Measurements from ENCODE around the gene TP53. TPM values are rescaled to one million over a fixed set of nuclear protein-coding genes. Genes with fewer than 3 reads are reported as not detected.
"Not testable (repeated sequence)": the region's sequence is repeated elsewhere in the genome, so short reads cannot be mapped to it uniquely, and the experiment has no call there.

TP53 gene
- total RNA-seq, 1 experiment from 2014 or later = 119 TPM

- no peak overlapping the region for H3K27ac Mint-ChIP-seq (ENCODE audit: unreplicated experiment)
- peaks cover 41% of the 10 kb centered on the region for H3K27me3 Mint-ChIP-seq (ENCODE audit: unreplicated experiment)
- peaks cover 16% of the 10 kb centered on the region for H3K4me1 Mint-ChIP-seq (ENCODE audit: low read depth, unreplicated experiment)
- CTCF ChIA-PET = no interaction called here
- no peaks in the 10 kb centered on the region for H3K9me3 Mint-ChIP-seq (ENCODE audit: low read depth, unreplicated experiment)
- H3K36me3 Mint-ChIP-seq (ENCODE audit: insufficient read depth, unreplicated experiment) = no peaks in the 10 kb centered on the region
- no peak overlapping the region for H3K4me3 Mint-ChIP-seq (ENCODE audit: low read depth, unreplicated experiment)
- no peak for TF ChIP-seq CTCF (IDR thresholded peaks at IDR 0.05; ENCODE audit: unreplicated experiment)
- no TSS peak for BruUV-seq (replicated peaks)
- intact Hi-C loops (cut with micrococcal nuclease; ENCODE audit: unreplicated experiment) = no loop called here
- no peak for DNase-seq
Observed at GRCh38 chr17:7646457-7646856, 40.8 kb downstream of the TP53 start.

GRCh38 chr17:7644775-7645174, 42.5 kb downstream of the TP53 start:
- no peaks in the 10 kb centered on the region for H3K9me3 Mint-ChIP-seq (ENCODE audit: low read depth, unreplicated experiment)
- CTCF ChIA-PET = no interaction called here
- H3K27me3 Mint-ChIP-seq (ENCODE audit: unreplicated experiment) = peaks cover 24% of the 10 kb centered on the region
- BruUV-seq (replicated peaks) = no TSS peak
- H3K4me3 Mint-ChIP-seq (ENCODE audit: low read depth, unreplicated experiment) = no peak overlapping the region
- H3K27ac Mint-ChIP-seq (ENCODE audit: unreplicated experiment) = no peak overlapping the region
- H3K36me3 Mint-ChIP-seq (ENCODE audit: insufficient read depth, unreplicated experiment) = no peaks in the 10 kb centered on the region
- TF ChIP-seq CTCF (IDR thresholded peaks at IDR 0.05; ENCODE audit: unreplicated experiment) = no peak
- peaks cover 1% of the 10 kb centered on the region for H3K4me1 Mint-ChIP-seq (ENCODE audit: low read depth, unreplicated experiment)
- DNase-seq = no peak
- intact Hi-C loops (cut with micrococcal nuclease; ENCODE audit: unreplicated experiment) = no loop called here

GRCh38 chr17:7641635-7642034, 45.7 kb downstream of the TP53 start:
- CTCF ChIA-PET = interaction anchor here (0.8 kb wide), 1 partner anchor 9 kb away, joined by 3 read pairs; the partner anchor contains the start of gene ATP1B2
- H3K4me3 Mint-ChIP-seq (ENCODE audit: low read depth, unreplicated experiment); H3K4me1 Mint-ChIP-seq (ENCODE audit: low read depth, unreplicated experiment); H3K36me3 Mint-ChIP-seq (ENCODE audit: insufficient read depth, unreplicated experiment); DNase-seq; H3K27me3 Mint-ChIP-seq (ENCODE audit: unreplicated experiment); H3K9me3 Mint-ChIP-seq (ENCODE audit: low read depth, unreplicated experiment); intact Hi-C loops (cut with micrococcal nuclease; ENCODE audit: unreplicated experiment); BruUV-seq (replicated peaks); H3K27ac Mint-ChIP-seq (ENCODE audit: unreplicated experiment): not testable (repeated sequence)

GRCh38 chr17:7640783-7641182, 46.5 kb downstream of the TP53 start:
- no peaks in the 10 kb centered on the region for H3K9me3 Mint-ChIP-seq (ENCODE audit: low read depth, unreplicated experiment)
- H3K27me3 Mint-ChIP-seq (ENCODE audit: unreplicated experiment) = peaks cover 11% of the 10 kb centered on the region
- DNase-seq = no peak
- CTCF ChIA-PET = no interaction called here
- intact Hi-C loops (cut with micrococcal nuclease; ENCODE audit: unreplicated experiment) = no loop called here
- H3K4me1 Mint-ChIP-seq (ENCODE audit: low read depth, unreplicated experiment) = no peaks in the 10 kb centered on the region
- H3K4me3 Mint-ChIP-seq (ENCODE audit: low read depth, unreplicated experiment) = no peak overlapping the region
- H3K27ac Mint-ChIP-seq (ENCODE audit: unreplicated experiment) = no peak overlapping the region
- BruUV-seq (replicated peaks) = no TSS peak
- no peaks in the 10 kb centered on the region for H3K36me3 Mint-ChIP-seq (ENCODE audit: insufficient read depth, unreplicated experiment)
- no peak for TF ChIP-seq CTCF (IDR thresholded peaks at IDR 0.05; ENCODE audit: unreplicated experiment)

GRCh38 chr17:7636163-7636562, 51.1 kb downstream of the TP53 start:
- CTCF ChIA-PET = no interaction called here
- intact Hi-C loops (cut with micrococcal nuclease; ENCODE audit: unreplicated experiment) = no loop called here
- Mint-ChIP-seq H3K36me3 (ENCODE audit: insufficient read depth, unreplicated experiment) (no peaks in the 10 kb centered on the region), H3K4me1 (ENCODE audit: low read depth, unreplicated experiment) (no peaks in the 10 kb centered on the region), H3K4me3 (ENCODE audit: low read depth, unreplicated experiment) (no peak overlapping the region), H3K27me3 (ENCODE audit: unreplicated experiment) (peaks cover 24% of the 10 kb centered on the region), H3K9me3 (ENCODE audit: low read depth, unreplicated experiment) (no peaks in the 10 kb centered on the region), H3K27ac (ENCODE audit: unreplicated experiment) (no peak overlapping the region)
- DNase-seq = no peak
- BruUV-seq (replicated peaks) = no TSS peak
- no peak for TF ChIP-seq CTCF (IDR thresholded peaks at IDR 0.05; ENCODE audit: unreplicated experiment)

Measured in Calu3 (cell line).